ENCODE measurements around the gene CCR7.

DNA sequence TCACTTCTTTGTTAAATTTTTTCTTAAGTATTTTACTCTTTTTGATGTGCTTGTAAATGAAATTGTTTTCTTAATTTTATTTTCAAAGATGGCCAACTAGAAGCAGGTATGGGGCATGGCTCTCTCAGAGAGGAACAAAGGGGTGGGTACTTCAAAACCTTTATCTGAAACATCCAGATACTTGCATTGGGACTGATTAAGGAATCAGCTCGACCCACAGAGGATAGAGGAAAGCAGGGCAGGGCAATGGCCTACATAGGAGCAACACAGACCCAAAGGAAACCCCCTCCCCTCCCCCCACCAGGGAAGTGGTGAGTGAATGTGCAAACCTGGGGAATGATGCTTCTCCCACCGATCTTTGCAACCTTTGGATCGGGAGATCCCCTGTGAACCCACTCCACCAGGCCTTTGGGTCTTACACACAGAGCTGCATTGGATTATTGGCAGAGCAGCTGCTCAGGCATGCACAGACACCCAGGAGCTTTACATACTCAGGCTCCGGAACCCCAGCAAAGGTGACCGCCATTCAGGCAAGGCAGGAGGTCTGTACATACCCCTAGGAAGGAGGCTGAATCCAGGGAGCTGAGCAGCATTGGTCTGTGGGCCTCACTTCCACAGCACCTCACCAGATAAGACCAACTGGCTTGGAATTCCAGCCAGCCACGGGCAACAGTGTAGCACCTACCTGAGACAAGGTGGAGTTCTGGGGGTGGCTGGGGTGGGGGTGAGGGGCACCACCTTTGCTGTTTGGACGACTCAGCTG, 3.0 kb upstream of the CCR7 start:
- TF ChIP-seq, protein P1, sequence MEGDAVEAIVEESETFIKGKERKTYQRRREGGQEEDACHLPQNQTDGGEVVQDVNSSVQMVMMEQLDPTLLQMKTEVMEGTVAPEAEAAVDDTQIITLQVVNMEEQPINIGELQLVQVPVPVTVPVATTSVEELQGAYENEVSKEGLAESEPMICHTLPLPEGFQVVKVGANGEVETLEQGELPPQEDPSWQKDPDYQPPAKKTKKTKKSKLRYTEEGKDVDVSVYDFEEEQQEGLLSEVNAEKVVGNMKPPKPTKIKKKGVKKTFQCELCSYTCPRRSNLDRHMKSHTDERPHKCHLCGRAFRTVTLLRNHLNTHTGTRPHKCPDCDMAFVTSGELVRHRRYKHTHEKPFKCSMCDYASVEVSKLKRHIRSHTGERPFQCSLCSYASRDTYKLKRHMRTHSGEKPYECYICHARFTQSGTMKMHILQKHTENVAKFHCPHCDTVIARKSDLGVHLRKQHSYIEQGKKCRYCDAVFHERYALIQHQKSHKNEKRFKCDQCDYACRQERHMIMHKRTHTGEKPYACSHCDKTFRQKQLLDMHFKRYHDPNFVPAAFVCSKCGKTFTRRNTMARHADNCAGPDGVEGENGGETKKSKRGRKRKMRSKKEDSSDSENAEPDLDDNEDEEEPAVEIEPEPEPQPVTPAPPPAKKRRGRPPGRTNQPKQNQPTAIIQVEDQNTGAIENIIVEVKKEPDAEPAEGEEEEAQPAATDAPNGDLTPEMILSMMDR (IDR thresholded peaks at IDR 0.05): no peak
- no peak for TF ChIP-seq POLR2AphosphoS5 (IDR thresholded peaks at IDR 0.05)

Measured in esophagus muscularis mucosa (tissue), 3 donors.